NCI-H2171 (cell line): ENCODE measurements around the gene PDIA5.
A peak's percentile ranks its signal among the peaks of the same experiment; 100 is the strongest.

Source experiments
- DNase-seq: peaks from one replicate; lab custom pipeline; 2025; lab: John Stamatoyannopoulos, UW

The PDIA5 gene

DNA sequence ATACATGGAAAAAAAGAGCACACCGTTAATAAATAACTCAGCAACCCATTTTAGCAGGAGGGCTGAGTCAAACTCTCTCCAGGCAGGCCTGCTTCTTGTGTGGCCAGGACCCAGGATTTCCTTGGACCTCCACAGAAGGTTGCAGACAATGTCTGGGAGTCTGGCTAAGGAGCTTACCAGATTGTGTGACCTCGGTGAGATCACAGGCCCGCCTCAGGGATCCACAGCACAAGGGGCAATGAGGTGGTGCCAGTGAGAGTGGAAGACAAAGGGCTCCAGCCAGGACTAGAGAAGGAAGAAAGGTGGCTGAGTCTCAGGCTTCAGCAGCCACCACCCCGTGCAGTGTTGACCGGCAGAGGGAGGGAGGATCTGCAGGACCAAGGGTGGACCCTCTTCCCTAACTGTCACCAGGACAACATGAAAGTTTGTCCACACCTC lies 102.7 kb downstream of the PDIA5 start:
- no peak for DNase-seq

DNA sequence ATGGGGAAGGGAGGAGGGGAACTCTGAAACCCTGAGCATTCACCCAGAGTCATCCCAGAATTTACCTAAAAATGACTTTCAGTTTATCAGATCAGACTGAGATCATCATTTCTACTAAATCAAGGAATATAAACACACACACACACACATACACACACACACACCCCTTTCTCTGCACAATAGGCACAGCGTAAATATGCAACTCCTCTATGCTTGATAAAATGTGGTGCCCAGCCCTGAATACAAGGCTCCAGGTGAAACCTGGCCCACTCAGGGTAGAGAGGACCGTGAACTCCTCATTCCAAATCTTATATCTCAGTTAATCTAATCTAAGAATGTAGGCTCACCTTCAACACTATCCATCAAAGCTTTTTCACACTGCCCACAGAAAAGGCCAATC lies 103.1 kb downstream of the PDIA5 start:
- DNase-seq, result no peak

- no peak for DNase-seq
These were observed 114.0 kb downstream of the PDIA5 start for GRCh38 chr3:123180791-123181190.

DNA sequence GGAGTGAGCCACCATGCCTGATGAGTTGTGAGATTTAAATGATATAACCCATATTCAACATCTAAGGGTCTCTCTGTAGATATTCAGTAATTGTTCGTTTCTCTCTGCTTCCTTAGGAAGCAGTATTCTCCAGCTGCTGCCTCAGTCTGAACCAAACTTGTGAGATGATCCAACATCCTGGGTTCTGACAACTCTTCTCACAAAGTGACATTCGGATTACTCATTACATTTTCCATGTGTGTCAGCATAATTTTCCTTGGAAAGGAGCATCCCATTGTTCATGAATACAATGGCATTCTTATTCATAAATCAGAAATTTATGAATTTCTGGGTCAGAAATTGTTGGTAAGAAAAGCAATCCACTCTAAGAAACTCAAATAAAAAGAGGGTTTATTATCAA lies 119.9 kb downstream of the PDIA5 start:
- no peak for DNase-seq

DNA sequence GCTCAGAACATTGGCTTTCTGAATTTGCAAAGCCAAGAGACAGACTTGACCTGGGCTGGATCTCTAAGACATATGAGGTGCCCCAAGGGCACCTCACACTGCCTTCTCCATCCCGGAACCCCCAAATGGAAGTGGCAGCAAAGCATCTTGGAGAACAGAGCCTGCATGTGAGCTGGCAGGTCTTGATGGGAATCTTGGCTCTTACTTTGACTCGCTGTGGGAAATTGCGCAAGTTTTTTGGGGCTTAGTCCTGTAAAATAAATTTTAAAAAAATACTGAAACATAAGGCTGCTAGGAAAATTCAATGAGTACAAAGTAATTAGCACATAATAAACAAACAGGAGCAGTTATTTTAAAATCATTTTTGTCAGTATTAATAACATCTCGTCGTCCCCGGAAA lies 121.2 kb downstream of the PDIA5 start:
- DNase-seq, result no peak

DNA sequence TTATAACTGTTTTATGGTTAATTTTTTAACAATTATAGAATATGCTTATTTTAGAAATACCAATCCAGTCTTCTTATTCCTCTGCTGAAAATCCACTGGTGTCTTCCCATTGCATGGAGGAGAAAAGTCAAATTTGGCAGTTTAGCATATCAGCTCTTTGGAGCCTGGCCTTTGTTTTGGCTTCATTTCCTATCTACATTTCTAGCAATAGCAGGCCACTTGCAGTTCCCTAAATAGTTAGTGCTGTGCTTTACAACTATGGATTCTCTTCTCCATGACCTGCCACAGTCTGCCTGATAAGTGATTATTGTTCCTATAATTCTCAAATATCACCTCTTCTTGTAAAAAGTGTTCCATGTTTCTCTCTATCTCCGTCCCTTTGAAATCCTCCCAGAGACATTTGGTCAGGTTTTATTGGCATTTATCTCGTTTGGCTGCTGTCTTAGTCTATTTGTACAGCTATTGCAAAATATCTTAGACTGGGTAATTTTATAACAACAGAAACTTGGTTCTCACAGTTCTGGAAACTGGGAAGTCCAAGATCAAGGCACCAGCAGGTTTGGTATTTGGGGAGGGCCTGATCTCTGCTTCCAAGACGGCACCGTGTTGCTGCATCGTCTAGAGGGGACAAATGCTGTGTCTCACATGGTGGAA lies 126.8 kb downstream of the PDIA5 start:
- DNase-seq, result no peak

- no peak for DNase-seq
These were observed 127.7 kb downstream of the PDIA5 start for GRCh38 chr3:123194552-123194951.

DNA sequence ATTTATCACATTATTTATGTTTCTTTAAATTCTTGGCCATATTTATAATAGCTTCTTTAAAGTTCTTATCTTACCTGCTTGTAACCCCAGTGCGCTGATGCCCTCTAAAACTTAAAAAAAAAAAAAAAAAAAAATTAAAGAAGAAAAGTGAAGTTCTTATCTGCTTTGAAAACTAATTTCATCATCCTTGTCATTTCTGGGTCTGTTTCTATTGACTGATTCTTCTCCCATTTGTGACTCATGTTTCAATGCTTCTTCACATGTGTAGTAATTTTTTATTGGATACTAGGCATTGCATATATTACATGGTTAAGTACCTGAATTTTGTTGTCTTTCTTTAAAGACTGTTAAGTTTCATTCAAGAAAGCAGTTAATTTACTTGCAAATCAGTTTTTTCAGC lies 131.5 kb downstream of the PDIA5 start:
- DNase-seq, result no peak

- no peak for DNase-seq
These were observed 134.4 kb downstream of the PDIA5 start for GRCh38 chr3:123201223-123201556.

DNA sequence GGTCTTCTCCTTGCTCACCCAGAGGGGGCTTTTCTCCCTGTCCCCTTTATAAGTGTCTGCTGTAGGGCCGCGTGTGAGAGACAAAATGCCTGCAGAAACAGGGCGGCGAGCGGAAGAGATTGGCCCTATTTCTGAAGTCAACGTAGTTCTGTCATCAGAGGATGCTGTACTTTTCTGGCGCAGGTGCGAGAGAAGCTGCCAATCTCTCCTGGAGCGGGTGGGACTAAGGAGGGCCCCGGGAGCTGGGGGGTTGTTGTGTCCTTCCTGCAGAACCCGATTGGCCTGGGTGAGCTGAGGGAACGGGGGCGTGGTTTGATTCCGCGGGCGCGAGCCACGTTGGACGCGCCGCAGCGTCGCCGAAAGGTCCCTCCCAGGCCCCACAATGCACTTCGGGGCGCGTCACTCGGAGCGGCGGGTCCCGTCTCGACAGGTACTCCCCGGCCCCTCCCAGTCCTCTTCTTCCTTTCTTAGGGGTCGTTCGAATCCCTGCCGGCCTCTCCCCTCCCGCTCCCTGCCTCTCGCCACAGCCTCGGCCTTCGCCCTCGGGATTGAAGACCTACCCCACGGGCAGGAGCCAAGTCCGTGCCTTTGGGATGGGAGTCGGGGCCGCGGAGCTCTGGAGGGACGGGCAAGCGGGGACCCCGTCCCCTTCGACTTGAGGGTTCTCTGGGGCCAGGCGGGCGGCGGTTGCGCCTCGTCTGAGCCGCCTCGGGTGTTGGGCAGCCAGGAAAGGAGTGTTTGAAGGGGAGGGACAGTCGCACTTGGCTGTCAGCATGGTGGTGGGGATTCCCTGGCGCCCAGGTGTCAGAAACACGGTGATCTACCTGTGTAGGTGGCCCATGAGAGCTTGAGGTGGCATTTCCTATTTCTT lies 135.0 kb downstream of the PDIA5 start, which contains the start of gene SEC22A:
TSS of gene SEC22A (plus strand) at position 387 of the 871 bp plus-strand sequence. CDS start 7,275 bp downstream, outside the sequence.
- peak; percentile 97 for DNase-seq

GRCh38 chr3:123202451-123202850 lies 135.6 kb downstream of the PDIA5 start:
- DNase-seq, result peak; percentile 45
